Thyroid gland (tissue), 4 donors: Measurements from ENCODE around the gene NUDT22. TPM values are rescaled to one million over a fixed set of nuclear protein-coding genes. Genes with fewer than 3 reads are reported as not detected.

ENCODE experiments used
- DNase-seq, 2 donors: peaks; one replicate each; pipeline ENCODE4 v3.0.0-alpha.2; 2019
- H3K27ac ChIP-seq, 3 donors: fragments of 200-600 bp; sonication (generic); 1 replicate in 2 of 3; 2 replicates in 1 of 3; pipeline ENCODE4 v1.5.1; 2016 to 2019; ENCODE audit warnings: mild to moderate bottlenecking in 1 of 3, moderate library complexity in 1 of 3
- H3K27me3 ChIP-seq: fragments of 200-600 bp; sonication (generic); one replicate; pipeline ENCODE4 v1.5.1; 2019
- H3K36me3 ChIP-seq, 2 donors: fragments of 200-600 bp; sonication (generic); one replicate each; pipeline ENCODE4 v1.5.1; 2016 to 2019
- H3K4me1 ChIP-seq, 2 donors: fragments of 200-600 bp; sonication (generic); one replicate each; pipeline ENCODE4 v1.5.1; 2017 to 2019
- H3K4me3 ChIP-seq, 3 donors: fragments of 200-600 bp; sonication (generic); replicated peaks in 1 of 3; 1 replicate in 2 of 3; 2 replicates in 1 of 3; pipeline ENCODE4 v1.5.1; 2016; ENCODE audit warnings: mild to moderate bottlenecking in 1 of 3
- H3K9me3 ChIP-seq: fragments of 200-600 bp; sonication (generic); one replicate; pipeline ENCODE4 v1.5.1; 2017
- CTCF ChIP-seq, 6 experiments: fragments of 200-600 bp in 3 of 6; fragments of 450-650 bp in 3 of 6; sonication (generic) in 3 of 6; IDR thresholded peaks; one replicate each; pipeline ENCODE4 v1.5.1; 2016 to 2019; ENCODE audit warnings: antibody characterized with exemption in 6 of 6, mild to moderate bottlenecking in 2 of 6, inconsistent platforms in 1 of 6, moderate library complexity in 1 of 6
- POLR2A ChIP-seq, 2 donors: fragments of 450-650 bp; IDR thresholded peaks; one replicate each; pipeline ENCODE4 v1.6.1; 2017; ENCODE audit warnings: antibody characterized with exemption in 2 of 2, mild to moderate bottlenecking in 2 of 2, moderate library complexity in 1 of 2
- WGBS, 2 donors: methylation state at CpG; one replicate each; pipeline ENCODE4 v1.1.5; 2017; 5-methylcytosine and 5-hydroxymethylcytosine counted together
- intact Hi-C: fragments of 100-400 bp; cut with DNase I; formaldehyde crosslinking; loops from one replicate; pipeline ENCODE4 v1.15.1; 2023
- total RNA-seq, 4 donors: library from RNA; depleted of rRNA; stranded (reverse); fragments of >200 nt; gene quantifications; one replicate each; pipeline ENCODE4 v1.2.3, GENCODE V29; 2016

The NUDT22 gene
- total RNA-seq, 4 donors from 2014 or later = 65.6 to 109 (median 94.4) TPM

- Histone ChIP-seq H3K27me3 (no peaks in the 10 kb centered on the region), H3K9me3 (no peaks in the 10 kb centered on the region), H3K27ac (no peak overlapping the region), H3K4me3 (no peak overlapping the region), H3K4me1 (peaks cover 38% of the 10 kb centered on the region in 2 donors), H3K36me3 (no peaks in the 10 kb centered on the region)
- DNase-seq = no peak
- intact Hi-C loops = no loop called here
- 76 to 90% methylated on average over 2 to 7 of the region's 7 CpGs for WGBS, 2 donors
- TF ChIP-seq CTCF (IDR thresholded peaks at IDR 0.05) (no peak), POLR2A (IDR thresholded peaks at IDR 0.05) (no peak)
Measured at GRCh38 chr11:64248578-64248977, 22.5 kb downstream of the NUDT22 start.

GRCh38 chr11:64249038-64249437 lies 23.0 kb downstream of the NUDT22 start:
- no peak for DNase-seq
- intact Hi-C loops = no loop called here
- 92 to 93% methylated on average over 2 to 4 of the region's 4 CpGs for WGBS, 2 donors
- Histone ChIP-seq H3K27me3 (no peaks in the 10 kb centered on the region), H3K36me3 (no peaks in the 10 kb centered on the region), H3K27ac (no peak overlapping the region), H3K4me1 (peaks cover 38% of the 10 kb centered on the region in 2 donors), H3K9me3 (no peaks in the 10 kb centered on the region), H3K4me3 (no peak overlapping the region)
- TF ChIP-seq CTCF (IDR thresholded peaks at IDR 0.05) (no peak), POLR2A (IDR thresholded peaks at IDR 0.05) (no peak)

DNA sequence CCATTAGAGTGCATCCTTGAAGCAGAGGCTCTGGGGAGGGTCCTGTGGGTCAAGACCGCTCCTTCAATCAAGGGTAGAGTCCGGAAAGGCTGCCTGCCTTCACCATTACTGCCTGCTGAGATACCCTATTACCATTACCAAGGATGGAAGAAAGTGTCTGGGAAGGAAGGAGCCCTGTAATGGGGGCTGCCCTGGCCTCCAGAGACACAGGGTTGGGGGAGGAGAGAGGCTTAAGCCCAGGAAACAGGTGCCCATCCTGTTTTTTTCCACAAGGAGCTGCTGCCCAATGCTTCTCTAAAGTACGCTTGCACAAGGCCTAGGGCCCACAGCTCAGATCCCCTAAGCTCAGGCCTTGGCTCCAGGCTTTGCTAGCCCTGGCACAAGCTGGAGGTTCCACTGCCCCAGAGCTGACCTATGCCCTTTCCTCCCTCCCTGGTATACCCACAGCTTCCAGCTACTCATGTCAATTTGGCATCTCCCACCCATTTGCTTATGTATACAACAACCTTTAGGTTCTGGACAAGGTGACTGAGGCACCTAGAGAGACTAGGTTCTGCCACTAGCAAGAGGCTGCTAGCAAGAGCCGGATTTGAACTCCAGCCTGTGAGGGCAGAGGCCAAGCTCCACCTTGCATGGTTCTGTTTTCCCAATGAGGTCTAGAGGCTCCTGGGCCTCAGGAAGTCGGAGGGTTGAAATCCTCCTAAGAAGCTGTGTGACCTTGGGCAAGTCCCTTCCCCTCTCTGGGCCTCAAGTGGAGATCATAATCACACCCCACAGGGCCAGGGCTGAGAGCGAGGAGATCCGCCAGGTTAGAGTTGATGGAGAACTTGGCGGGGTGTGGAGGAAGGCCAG lies 23.7 kb downstream of the NUDT22 start:
- intact Hi-C loops = no loop called here
- peaks cover 37 to 38% of the 10 kb centered on the region in 2 donors for H3K4me1 ChIP-seq
- H3K9me3 ChIP-seq = no peaks in the 10 kb centered on the region
- H3K27me3 ChIP-seq = no peaks in the 10 kb centered on the region
- no peaks in the 10 kb centered on the region for H3K36me3 ChIP-seq
- 87 to 91% methylated on average over 6 to 8 of the region's 8 CpGs for WGBS, 2 donors
- DNase-seq = no peak
- no peak overlapping the region for H3K4me3 ChIP-seq
- no peak overlapping the region for H3K27ac ChIP-seq
- TF ChIP-seq POLR2A (IDR thresholded peaks at IDR 0.05) (no peak), CTCF (IDR thresholded peaks at IDR 0.05) (no peak)

DNA sequence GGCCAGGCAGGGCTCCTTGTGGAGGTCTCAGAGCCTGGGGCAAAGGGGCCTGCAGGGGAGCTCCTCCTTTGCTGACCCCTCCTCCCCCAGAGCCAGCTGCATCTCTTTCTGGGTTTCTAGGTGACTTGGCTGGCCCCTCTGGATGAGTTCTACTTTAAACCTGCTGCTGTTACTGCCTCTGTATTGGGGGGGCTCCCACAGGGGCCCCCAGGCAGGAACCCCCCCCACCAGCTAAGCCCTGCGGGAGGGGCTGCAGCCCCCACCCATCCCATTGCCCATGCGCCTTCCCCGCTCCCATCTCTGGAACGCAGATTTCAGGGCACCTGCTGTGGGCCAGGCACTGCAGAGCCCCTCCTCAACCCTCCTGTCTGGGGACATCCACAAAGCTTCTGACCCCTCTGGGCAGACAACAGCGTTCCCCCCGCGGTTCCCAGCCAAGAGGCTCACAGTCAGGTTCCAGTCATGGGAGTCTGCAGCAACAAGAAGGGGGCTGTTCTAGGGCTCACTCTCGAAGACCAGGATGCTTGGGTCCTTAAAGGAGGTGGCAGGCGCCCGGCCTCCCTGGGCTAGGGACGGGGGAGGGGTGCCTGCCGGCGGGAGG lies 24.4 kb downstream of the NUDT22 start:
- intact Hi-C loops = no loop called here
- Histone ChIP-seq H3K27me3 (no peaks in the 10 kb centered on the region), H3K27ac (peak overlapping the region in 1 of 3 donors; percentile 30), H3K36me3 (peaks cover 0 to 2% of the 10 kb centered on the region in 2 donors), H3K9me3 (no peaks in the 10 kb centered on the region), H3K4me1 (peaks cover 30 to 31% of the 10 kb centered on the region in 2 donors), H3K4me3 (peak overlapping the region in 1 of 3 donors; percentile 83)
- 18 to 43% methylated on average over 6 to 11 of the region's 13 CpGs for WGBS, 2 donors
- TF ChIP-seq POLR2A (IDR thresholded peaks at IDR 0.05) = no peak
- no peak for TF ChIP-seq CTCF (IDR thresholded peaks at IDR 0.05)
- no peak for DNase-seq
